ENCODE results near the gene ZCCHC18. TPM values are rescaled to one million over a fixed set of nuclear protein-coding genes. Genes with fewer than 3 reads are reported as not detected.
"Not testable (repeated sequence)": the region's sequence is repeated elsewhere in the genome, so short reads cannot be mapped to it uniquely, and the experiment has no call there.

ZCCHC18 gene
- total and polyA plus RNA-seq, 2 donors (not counting 1 experiment from before 2014, with no cell fraction given): 16.9 to 28.2 TPM

DNA sequence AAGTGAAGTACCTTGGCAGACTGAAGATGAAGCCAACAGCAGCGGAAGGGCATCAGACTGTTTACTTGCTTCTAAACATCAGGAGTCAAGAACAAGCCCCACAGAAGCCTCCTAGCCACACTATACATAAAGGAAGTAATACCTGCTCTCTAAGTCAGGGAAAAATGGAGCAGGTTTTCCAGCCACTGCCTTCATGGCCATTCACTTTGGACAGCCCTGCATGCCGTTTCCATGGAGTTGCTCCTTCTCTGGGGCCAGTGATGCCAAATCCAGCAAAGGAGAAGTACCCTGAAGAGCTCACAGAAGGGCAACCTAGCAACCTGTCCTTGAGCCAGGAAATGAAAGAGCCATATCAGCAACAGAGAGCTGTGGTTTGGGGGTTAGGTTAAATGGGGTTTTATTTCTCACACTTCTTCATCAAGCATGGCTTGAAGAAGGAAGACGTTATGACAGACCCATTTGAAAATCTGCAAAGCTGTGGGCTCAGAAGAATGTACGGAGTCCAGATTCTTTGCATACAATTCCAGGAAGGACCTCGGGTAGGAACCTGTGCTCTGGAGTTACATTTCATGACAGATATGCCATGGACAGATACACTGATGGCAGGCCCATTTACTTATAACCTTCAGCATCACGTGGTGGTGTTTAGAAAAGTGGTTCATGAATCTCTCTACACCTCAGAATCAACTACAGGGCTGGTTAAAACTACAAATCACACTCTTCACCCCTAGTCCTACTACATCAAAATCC lies 1.7 kb upstream of the ZCCHC18 start:
- H3K9me3 ChIP-seq (ENCODE audit: control extremely low read depth in 1 of 3, control insufficient read depth in 2 of 3, insufficient read depth in 1 of 3, low read length in 2 of 3); H2AFZ ChIP-seq (ENCODE audit: insufficient read depth, low read depth, low read length, poor library complexity, severe bottlenecking); H4K20me1 ChIP-seq (ENCODE audit: control insufficient read depth, insufficient read depth, low read length, poor library complexity, severe bottlenecking); POLR2A ChIA-PET; H3K4me3 ChIP-seq (ENCODE audit: control extremely low read depth in 1 of 5, extremely low read depth in 1 of 5, insufficient read depth in 1 of 5, low read depth in 2 of 5, low read length in 4 of 5); H3K36me3 ChIP-seq (replicated peaks in 1 of 2; ENCODE audit: control extremely low read depth in 1 of 2, control insufficient read depth in 1 of 2, extremely low read depth in 1 of 2, insufficient read depth in 2 of 2, low read length in 1 of 2); H3K9ac ChIP-seq (ENCODE audit: low read length); H3K27me3 ChIP-seq (replicated peaks in 1 of 4; ENCODE audit: control extremely low read depth in 1 of 4, control insufficient read depth in 3 of 4, insufficient read depth in 4 of 4, low read length in 3 of 4); ATAC-seq (ENCODE audit: low read depth); H3K27me3 Mint-ChIP-seq; H3K27ac ChIP-seq (ENCODE audit: low read length in 2 of 2); H3K79me2 ChIP-seq (ENCODE audit: control insufficient read depth, insufficient read depth, low read length); H3K9me3 Mint-ChIP-seq (ENCODE audit: insufficient read depth): not testable (repeated sequence)
- peak overlapping the region; percentile 71 for H3K4me2 ChIP-seq (replicated peaks; ENCODE audit: low read depth, low read length, poor library complexity, severe bottlenecking)
- intact Hi-C loops (cut with micrococcal nuclease): loop anchor here (5.0 kb wide), 1 partner anchor 423 kb away; the partner anchor contains the start of gene MORF4L2
- Mint-ChIP-seq H3K4me1 (peaks cover 41% of the 10 kb centered on the region), H3K27ac (peak overlapping the region; percentile 20), H3K4me3 (peak overlapping the region; percentile 61)
- WGBS (ENCODE audit: insufficient coverage): no CpG with 5 or more reads among the region's 6 CpGs
- H3K4me1 ChIP-seq (ENCODE audit: control insufficient read depth in 2 of 2, insufficient read depth in 2 of 2, low read length in 2 of 2): peaks cover 29 to 39% of the 10 kb centered on the region in 2 donors
- CTCF ChIA-PET: interaction anchor here (0.8 to 3.6 kb wide), 4 partner anchors 9 to 26 kb away, joined by 3 to 31 read pairs (median 14); no protein-coding TSS in a partner anchor
- peak; percentile 6 for DNase-seq

DNA sequence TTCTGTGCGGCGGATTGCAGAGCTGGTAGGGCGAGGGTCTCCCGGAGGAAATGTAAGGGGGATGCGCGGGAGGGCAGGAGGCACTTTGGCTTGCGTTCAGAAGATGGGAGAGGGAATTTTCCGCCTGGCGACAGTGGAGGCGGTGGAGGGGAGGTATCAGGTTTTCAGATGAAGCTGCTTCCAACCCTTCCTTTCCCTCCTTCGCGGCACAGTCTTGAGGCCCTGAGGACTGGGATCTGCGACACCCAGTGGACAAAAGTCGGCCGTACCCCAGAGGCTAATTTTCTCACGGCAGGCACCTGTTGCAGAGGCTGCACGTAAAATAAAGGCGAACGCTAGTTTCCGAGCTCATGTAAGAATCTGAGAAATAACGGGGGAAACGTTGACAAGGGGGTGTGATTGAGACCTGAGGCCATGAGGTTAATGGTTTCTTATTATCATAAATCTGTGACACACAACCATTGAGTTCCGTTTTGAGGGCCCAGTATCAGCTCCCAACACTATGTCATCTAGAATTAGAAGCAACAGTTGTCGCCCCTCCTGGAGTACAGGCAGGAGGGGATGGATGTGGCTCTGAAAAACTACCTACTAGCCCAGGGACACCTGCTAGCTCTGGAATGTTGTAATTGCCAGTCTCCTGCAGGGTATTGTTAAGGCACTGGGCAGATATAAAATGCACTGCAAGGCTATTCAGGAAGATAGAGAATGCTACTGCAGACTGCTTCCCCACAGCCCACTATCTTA lies 1.1 kb downstream of the ZCCHC18 start:
- peak overlapping the region; percentile 41 to 73 (median 65) for H3K4me3 ChIP-seq (ENCODE audit: control extremely low read depth in 1 of 5, extremely low read depth in 1 of 5, insufficient read depth in 1 of 5, low read depth in 2 of 5, low read length in 4 of 5)
- ATAC-seq (ENCODE audit: low read depth): peak; percentile 63
- no peaks in the 10 kb centered on the region for H3K27me3 ChIP-seq (replicated peaks in 1 of 4; ENCODE audit: control extremely low read depth in 1 of 4, control insufficient read depth in 3 of 4, insufficient read depth in 4 of 4, low read length in 3 of 4)
- H3K4me1 Mint-ChIP-seq: peaks cover 41% of the 10 kb centered on the region
- 0% methylated on average over 2 of the region's 24 CpGs for WGBS (ENCODE audit: insufficient coverage)
- no peak for TF ChIP-seq EZH2 (IDR thresholded peaks at IDR 0.05; ENCODE audit: borderline replicate concordance, insufficient read depth, low read depth, low read length, poor library complexity, severe bottlenecking)
- TF ChIP-seq, protein P1, sequence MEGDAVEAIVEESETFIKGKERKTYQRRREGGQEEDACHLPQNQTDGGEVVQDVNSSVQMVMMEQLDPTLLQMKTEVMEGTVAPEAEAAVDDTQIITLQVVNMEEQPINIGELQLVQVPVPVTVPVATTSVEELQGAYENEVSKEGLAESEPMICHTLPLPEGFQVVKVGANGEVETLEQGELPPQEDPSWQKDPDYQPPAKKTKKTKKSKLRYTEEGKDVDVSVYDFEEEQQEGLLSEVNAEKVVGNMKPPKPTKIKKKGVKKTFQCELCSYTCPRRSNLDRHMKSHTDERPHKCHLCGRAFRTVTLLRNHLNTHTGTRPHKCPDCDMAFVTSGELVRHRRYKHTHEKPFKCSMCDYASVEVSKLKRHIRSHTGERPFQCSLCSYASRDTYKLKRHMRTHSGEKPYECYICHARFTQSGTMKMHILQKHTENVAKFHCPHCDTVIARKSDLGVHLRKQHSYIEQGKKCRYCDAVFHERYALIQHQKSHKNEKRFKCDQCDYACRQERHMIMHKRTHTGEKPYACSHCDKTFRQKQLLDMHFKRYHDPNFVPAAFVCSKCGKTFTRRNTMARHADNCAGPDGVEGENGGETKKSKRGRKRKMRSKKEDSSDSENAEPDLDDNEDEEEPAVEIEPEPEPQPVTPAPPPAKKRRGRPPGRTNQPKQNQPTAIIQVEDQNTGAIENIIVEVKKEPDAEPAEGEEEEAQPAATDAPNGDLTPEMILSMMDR (IDR thresholded peaks at IDR 0.05): peak; percentile 53
- H3K9me3 ChIP-seq (ENCODE audit: control extremely low read depth in 1 of 3, control insufficient read depth in 2 of 3, insufficient read depth in 1 of 3, low read length in 2 of 3): no peaks in the 10 kb centered on the region
- H3K4me3 Mint-ChIP-seq: peak overlapping the region; percentile 92
- peak; percentile 65 for DNase-seq
- no peaks in the 10 kb centered on the region for H3K9me3 Mint-ChIP-seq (ENCODE audit: insufficient read depth)
- peak overlapping the region; percentile 71 for H3K4me2 ChIP-seq (replicated peaks; ENCODE audit: low read depth, low read length, poor library complexity, severe bottlenecking)
- ChIA-PET CTCF (interaction anchor here (0.6 to 3.6 kb wide), 12 partner anchors 8 to 268 kb away, joined by 3 to 31 read pairs (median 4); partner anchors contain the start of gene SLC25A53), POLR2A (interaction anchor here (0.6 to 1.9 kb wide), 5 partner anchors 12 to 52 kb away, joined by 3 to 10 read pairs (median 3); partner anchors contain the start of gene SLC25A53)
- H3K36me3 ChIP-seq (replicated peaks in 1 of 2; ENCODE audit: control extremely low read depth in 1 of 2, control insufficient read depth in 1 of 2, extremely low read depth in 1 of 2, insufficient read depth in 2 of 2, low read length in 1 of 2): no peaks in the 10 kb centered on the region
- H2AFZ ChIP-seq (ENCODE audit: insufficient read depth, low read depth, low read length, poor library complexity, severe bottlenecking): peak overlapping the region; percentile 90
- H4K20me1 ChIP-seq (ENCODE audit: control insufficient read depth, insufficient read depth, low read length, poor library complexity, severe bottlenecking): no peaks in the 10 kb centered on the region
- no peaks in the 10 kb centered on the region for H3K79me2 ChIP-seq (ENCODE audit: control insufficient read depth, insufficient read depth, low read length)
- no peaks in the 10 kb centered on the region for H3K27me3 Mint-ChIP-seq
- peak overlapping the region; percentile 91 for H3K27ac Mint-ChIP-seq
- intact Hi-C loops (cut with micrococcal nuclease): loop anchor here (1.0 to 5.0 kb wide), 3 partner anchors 15 to 426 kb away; partner anchors contain the start of genes MORF4L2 and SLC25A53
- H3K9ac ChIP-seq (ENCODE audit: low read length): peak overlapping the region; percentile 73
- H3K27ac ChIP-seq (ENCODE audit: low read length in 2 of 2): peak overlapping the region; percentile 29 to 63
- peaks cover 29 to 39% of the 10 kb centered on the region in 2 donors for H3K4me1 ChIP-seq (ENCODE audit: control insufficient read depth in 2 of 2, insufficient read depth in 2 of 2, low read length in 2 of 2)
